ENCODE results near the gene PBX4. TPM values are rescaled to one million over a fixed set of nuclear protein-coding genes. Genes with fewer than 3 reads are reported as not detected.

PBX4 gene
- total and polyA plus RNA-seq, 10 of the 15 experiments (the other 5 are each of a cell fraction or from before 2014, with no cell fraction given) = 0.18 to 17.3 (median 4.2) TPM

DNA sequence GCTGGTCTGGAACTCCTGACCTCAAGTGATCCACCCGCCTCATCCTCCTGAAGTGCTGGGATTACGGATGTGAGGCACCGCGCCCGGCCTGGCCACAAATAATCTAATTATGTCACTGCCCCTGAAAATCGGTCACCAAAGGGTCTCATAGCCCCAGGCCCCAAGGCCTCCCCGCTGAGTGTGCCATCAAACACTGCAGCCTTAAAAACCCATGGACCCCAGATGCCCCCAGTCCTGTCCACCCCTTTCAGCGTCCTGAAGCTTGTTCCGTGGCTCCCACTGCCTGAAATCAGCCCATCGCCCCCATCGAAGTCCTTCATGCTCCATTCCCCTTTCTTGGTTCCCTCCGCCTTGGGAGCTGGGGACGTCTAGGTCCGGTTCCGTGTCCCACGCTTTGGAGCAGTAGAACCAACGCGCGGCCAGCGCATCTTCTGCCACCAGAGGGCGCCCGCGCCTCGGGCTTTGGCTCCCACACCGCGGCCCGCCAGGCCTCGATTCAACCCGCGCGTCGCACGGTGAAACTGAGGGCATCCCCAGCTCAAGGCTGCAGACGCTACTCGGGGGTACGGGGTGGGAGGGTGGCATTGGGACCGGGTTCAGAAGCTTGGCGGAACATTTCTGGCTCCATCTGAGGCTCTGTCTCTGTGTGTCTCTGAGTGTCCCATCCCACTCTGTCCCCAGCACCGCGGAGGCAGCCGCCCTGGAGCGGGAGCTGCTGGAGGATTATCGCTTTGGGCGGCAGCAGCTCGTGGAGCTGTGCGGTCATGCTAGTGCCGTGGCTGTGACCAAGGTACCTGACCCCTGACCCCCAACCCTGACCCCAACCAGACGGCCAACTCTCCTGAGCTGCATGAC is 86.3 kb downstream of the PBX4 start (continued):
- TF ChIP-seq, protein P1, sequence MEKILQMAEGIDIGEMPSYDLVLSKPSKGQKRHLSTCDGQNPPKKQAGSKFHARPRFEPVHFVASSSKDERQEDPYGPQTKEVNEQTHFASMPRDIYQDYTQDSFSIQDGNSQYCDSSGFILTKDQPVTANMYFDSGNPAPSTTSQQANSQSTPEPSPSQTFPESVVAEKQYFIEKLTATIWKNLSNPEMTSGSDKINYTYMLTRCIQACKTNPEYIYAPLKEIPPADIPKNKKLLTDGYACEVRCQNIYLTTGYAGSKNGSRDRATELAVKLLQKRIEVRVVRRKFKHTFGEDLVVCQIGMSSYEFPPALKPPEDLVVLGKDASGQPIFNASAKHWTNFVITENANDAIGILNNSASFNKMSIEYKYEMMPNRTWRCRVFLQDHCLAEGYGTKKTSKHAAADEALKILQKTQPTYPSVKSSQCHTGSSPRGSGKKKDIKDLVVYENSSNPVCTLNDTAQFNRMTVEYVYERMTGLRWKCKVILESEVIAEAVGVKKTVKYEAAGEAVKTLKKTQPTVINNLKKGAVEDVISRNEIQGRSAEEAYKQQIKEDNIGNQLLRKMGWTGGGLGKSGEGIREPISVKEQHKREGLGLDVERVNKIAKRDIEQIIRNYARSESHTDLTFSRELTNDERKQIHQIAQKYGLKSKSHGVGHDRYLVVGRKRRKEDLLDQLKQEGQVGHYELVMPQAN (conservative IDR thresholded peaks at IDR 0.05) = no peak
- no peak for TF ChIP-seq GABPA (IDR thresholded peaks at IDR 0.05; ENCODE audit: low read depth)
- TF ChIP-seq SMARCA5 (IDR thresholded peaks at IDR 0.05) = peak; percentile 75; the same call in 1 of the 2 replicates
- TF ChIP-seq RCOR1 (conservative IDR thresholded peaks at IDR 0.05; ENCODE audit: low read depth, low read length) = no peak
- TF ChIP-seq, protein P2, sequence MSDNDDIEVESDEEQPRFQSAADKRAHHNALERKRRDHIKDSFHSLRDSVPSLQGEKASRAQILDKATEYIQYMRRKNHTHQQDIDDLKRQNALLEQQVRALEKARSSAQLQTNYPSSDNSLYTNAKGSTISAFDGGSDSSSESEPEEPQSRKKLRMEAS (IDR thresholded peaks at IDR 0.05; ENCODE audit: low read depth, low read length) = no peak
- TF ChIP-seq, protein P3, sequence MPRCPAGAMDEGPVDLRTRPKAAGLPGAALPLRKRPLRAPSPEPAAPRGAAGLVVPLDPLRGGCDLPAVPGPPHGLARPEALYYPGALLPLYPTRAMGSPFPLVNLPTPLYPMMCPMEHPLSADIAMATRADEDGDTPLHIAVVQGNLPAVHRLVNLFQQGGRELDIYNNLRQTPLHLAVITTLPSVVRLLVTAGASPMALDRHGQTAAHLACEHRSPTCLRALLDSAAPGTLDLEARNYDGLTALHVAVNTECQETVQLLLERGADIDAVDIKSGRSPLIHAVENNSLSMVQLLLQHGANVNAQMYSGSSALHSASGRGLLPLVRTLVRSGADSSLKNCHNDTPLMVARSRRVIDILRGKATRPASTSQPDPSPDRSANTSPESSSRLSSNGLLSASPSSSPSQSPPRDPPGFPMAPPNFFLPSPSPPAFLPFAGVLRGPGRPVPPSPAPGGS (IDR thresholded peaks at IDR 0.05; ENCODE audit: borderline replicate concordance, insufficient read depth, low read depth, low read length, poor library complexity, severe bottlenecking) = no peak
- TF ChIP-seq STAT1 (conservative IDR thresholded peaks at IDR 0.05) = no peak
- TF ChIP-seq ZNF384 (IDR thresholded peaks at IDR 0.05; ENCODE audit: borderline replicate concordance, low read depth, low read length) = no peak
- TF ChIP-seq, protein P4, sequence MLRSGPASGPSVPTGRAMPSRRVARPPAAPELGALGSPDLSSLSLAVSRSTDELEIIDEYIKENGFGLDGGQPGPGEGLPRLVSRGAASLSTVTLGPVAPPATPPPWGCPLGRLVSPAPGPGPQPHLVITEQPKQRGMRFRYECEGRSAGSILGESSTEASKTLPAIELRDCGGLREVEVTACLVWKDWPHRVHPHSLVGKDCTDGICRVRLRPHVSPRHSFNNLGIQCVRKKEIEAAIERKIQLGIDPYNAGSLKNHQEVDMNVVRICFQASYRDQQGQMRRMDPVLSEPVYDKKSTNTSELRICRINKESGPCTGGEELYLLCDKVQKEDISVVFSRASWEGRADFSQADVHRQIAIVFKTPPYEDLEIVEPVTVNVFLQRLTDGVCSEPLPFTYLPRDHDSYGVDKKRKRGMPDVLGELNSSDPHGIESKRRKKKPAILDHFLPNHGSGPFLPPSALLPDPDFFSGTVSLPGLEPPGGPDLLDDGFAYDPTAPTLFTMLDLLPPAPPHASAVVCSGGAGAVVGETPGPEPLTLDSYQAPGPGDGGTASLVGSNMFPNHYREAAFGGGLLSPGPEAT (IDR thresholded peaks at IDR 0.05; ENCODE audit: low read depth) = no peak
- TF ChIP-seq SMAD1 (IDR thresholded peaks at IDR 0.05; ENCODE audit: low read depth, partially characterized antibody) = no peak
- TF ChIP-seq KLF5 (IDR thresholded peaks at IDR 0.05; ENCODE audit: partially characterized antibody) = no peak
- no peak for TF ChIP-seq IKZF2 (IDR thresholded peaks at IDR 0.05)
- TF ChIP-seq MYB (IDR thresholded peaks at IDR 0.05; ENCODE audit: borderline replicate concordance, low read depth, low read length) = no peak
- TF ChIP-seq BCL11A (IDR thresholded peaks at IDR 0.05; ENCODE audit: low read depth, low read length) = no peak
- TF ChIP-seq IKZF1 (conservative IDR thresholded peaks at IDR 0.05) = peak; percentile 37; the same call in 1 of the 2 replicates
- TF ChIP-seq, protein P5, sequence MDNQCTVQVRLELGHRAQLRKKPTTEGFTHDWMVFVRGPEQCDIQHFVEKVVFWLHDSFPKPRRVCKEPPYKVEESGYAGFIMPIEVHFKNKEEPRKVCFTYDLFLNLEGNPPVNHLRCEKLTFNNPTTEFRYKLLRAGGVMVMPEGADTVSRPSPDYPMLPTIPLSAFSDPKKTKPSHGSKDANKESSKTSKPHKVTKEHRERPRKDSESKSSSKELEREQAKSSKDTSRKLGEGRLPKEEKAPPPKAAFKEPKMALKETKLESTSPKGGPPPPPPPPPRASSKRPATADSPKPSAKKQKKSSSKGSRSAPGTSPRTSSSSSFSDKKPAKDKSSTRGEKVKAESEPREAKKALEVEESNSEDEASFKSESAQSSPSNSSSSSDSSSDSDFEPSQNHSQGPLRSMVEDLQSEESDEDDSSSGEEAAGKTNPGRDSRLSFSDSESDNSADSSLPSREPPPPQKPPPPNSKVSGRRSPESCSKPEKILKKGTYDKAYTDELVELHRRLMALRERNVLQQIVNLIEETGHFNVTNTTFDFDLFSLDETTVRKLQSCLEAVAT (IDR thresholded peaks at IDR 0.05) = no peak
- no peak for TF ChIP-seq MXI1 (IDR thresholded peaks at IDR 0.05; ENCODE audit: low read depth, low read length)
- TF ChIP-seq, protein P6, sequence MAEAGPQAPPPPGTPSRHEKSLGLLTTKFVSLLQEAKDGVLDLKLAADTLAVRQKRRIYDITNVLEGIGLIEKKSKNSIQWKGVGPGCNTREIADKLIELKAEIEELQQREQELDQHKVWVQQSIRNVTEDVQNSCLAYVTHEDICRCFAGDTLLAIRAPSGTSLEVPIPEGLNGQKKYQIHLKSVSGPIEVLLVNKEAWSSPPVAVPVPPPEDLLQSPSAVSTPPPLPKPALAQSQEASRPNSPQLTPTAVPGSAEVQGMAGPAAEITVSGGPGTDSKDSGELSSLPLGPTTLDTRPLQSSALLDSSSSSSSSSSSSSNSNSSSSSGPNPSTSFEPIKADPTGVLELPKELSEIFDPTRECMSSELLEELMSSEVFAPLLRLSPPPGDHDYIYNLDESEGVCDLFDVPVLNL (IDR thresholded peaks at IDR 0.05; ENCODE audit: low read depth, low read length) = no peak
- no peak for TF ChIP-seq ETV6 (conservative IDR thresholded peaks at IDR 0.05 in 1 of 2, IDR thresholded peaks at IDR 0.05 in 1 of 2; ENCODE audit: borderline replicate concordance in 1 of 2, low read depth in 1 of 2)
- TF ChIP-seq MTA2 (IDR thresholded peaks at IDR 0.05; ENCODE audit: low read depth) = no peak
- no peak for TF ChIP-seq MEF2A (IDR thresholded peaks at IDR 0.05; ENCODE audit: insufficient read depth, low read depth, low read length)
- TF ChIP-seq RBBP5 (conservative IDR thresholded peaks at IDR 0.05) = no peak
